ENCODE results near the gene BEGAIN. TPM values are rescaled to one million over a fixed set of nuclear protein-coding genes. Genes with fewer than 3 reads are reported as not detected.

BEGAIN gene
- total and polyA plus RNA-seq, 2 experiments from 2014 or later = 0.11 to 0.65 TPM

- no peak overlapping the region for H3K4me2 ChIP-seq (ENCODE audit: unreplicated experiment)
- H3K4me3 ChIP-seq = no peak overlapping the region
- H3F3A ChIP-seq (ENCODE audit: insufficient read depth) = no peaks in the 10 kb centered on the region
- 66 to 82% methylated on average over 5 to 10 of the region's 11 CpGs for WGBS, 2 experiments (ENCODE audit: low coverage in 1 of 2, low lambda C conversion rate in 2 of 2, missing lambda C conversion rate in 2 of 2)
- in situ Hi-C loops (cut with MboI) = no loop called here
- no peaks in the 10 kb centered on the region for H3K27me3 ChIP-seq (replicated peaks; ENCODE audit: insufficient read depth)
- TF ChIP-seq EZH2 (IDR thresholded peaks at IDR 0.05; ENCODE audit: insufficient read depth, poor library complexity, severe bottlenecking) = no peak
- TF ChIP-seq EZH2phosphoT487 (IDR thresholded peaks at IDR 0.05; ENCODE audit: insufficient read depth, low read depth) = no peak
- H3K4me1 ChIP-seq (ENCODE audit: insufficient read depth) = no peaks in the 10 kb centered on the region
- DNase-seq = no peak
- H3K9me3 ChIP-seq (ENCODE audit: low read depth) = no peaks in the 10 kb centered on the region
- H2AFZ ChIP-seq = no peak overlapping the region
- no peaks in the 10 kb centered on the region for H4K20me1 ChIP-seq (ENCODE audit: insufficient read depth)
- no peak overlapping the region for H3K27ac ChIP-seq
- H3K9ac ChIP-seq = no peak overlapping the region
- no peaks in the 10 kb centered on the region for H3K9me2 ChIP-seq (ENCODE audit: insufficient read depth)
- H3K79me2 ChIP-seq (ENCODE audit: insufficient read depth) = no peaks in the 10 kb centered on the region
- no peaks in the 10 kb centered on the region for H3K36me3 ChIP-seq (ENCODE audit: low read depth)
These were observed 36.2 kb downstream of the BEGAIN start for GRCh38 chr14:100551056-100551455.

GRCh38 chr14:100549834-100550625 lies 37.2 kb downstream of the BEGAIN start:
- Histone ChIP-seq H3K4me3 (no peak overlapping the region), H3K79me2 (ENCODE audit: insufficient read depth) (no peaks in the 10 kb centered on the region), H3K4me1 (ENCODE audit: insufficient read depth) (no peaks in the 10 kb centered on the region), H3K9me3 (ENCODE audit: low read depth) (no peaks in the 10 kb centered on the region), H3K9ac (no peak overlapping the region), H3K27me3 (replicated peaks; ENCODE audit: insufficient read depth) (no peaks in the 10 kb centered on the region), H3F3A (ENCODE audit: insufficient read depth) (no peaks in the 10 kb centered on the region), H3K27ac (no peak overlapping the region), H4K20me1 (ENCODE audit: insufficient read depth) (no peaks in the 10 kb centered on the region), H3K9me2 (ENCODE audit: insufficient read depth) (no peaks in the 10 kb centered on the region), H3K4me2 (ENCODE audit: unreplicated experiment) (no peak overlapping the region), H3K36me3 (ENCODE audit: low read depth) (no peaks in the 10 kb centered on the region), H2AFZ (no peak overlapping the region)
- TF ChIP-seq EZH2 (IDR thresholded peaks at IDR 0.05; ENCODE audit: insufficient read depth, poor library complexity, severe bottlenecking) = no peak
- TF ChIP-seq EZH2phosphoT487 (IDR thresholded peaks at IDR 0.05; ENCODE audit: insufficient read depth, low read depth) = no peak
- peak; percentile 36 for DNase-seq
- 41 to 55% methylated on average over 25 to 27 of the region's 29 CpGs for WGBS, 2 experiments (ENCODE audit: low coverage in 1 of 2, low lambda C conversion rate in 2 of 2, missing lambda C conversion rate in 2 of 2)
- in situ Hi-C loops (cut with MboI) = no loop called here

- WGBS, 2 experiments (ENCODE audit: low coverage in 1 of 2, low lambda C conversion rate in 2 of 2, missing lambda C conversion rate in 2 of 2) = 56 to 57% methylated on average over 8 to 15 of the region's 15 CpGs
- no peaks in the 10 kb centered on the region for H3K9me2 ChIP-seq (ENCODE audit: insufficient read depth)
- H3K4me2 ChIP-seq (ENCODE audit: unreplicated experiment) = no peak overlapping the region
- H3K9me3 ChIP-seq (ENCODE audit: low read depth) = no peaks in the 10 kb centered on the region
- no peaks in the 10 kb centered on the region for H3K36me3 ChIP-seq (ENCODE audit: low read depth)
- no peaks in the 10 kb centered on the region for H3K4me1 ChIP-seq (ENCODE audit: insufficient read depth)
- DNase-seq = no peak
- no peaks in the 10 kb centered on the region for H3K27me3 ChIP-seq (replicated peaks; ENCODE audit: insufficient read depth)
- H3K79me2 ChIP-seq (ENCODE audit: insufficient read depth) = no peaks in the 10 kb centered on the region
- no peak for TF ChIP-seq EZH2 (IDR thresholded peaks at IDR 0.05; ENCODE audit: insufficient read depth, poor library complexity, severe bottlenecking)
- TF ChIP-seq EZH2phosphoT487 (IDR thresholded peaks at IDR 0.05; ENCODE audit: insufficient read depth, low read depth) = no peak
- no peak overlapping the region for H3K27ac ChIP-seq
- H3K9ac ChIP-seq = no peak overlapping the region
- no peaks in the 10 kb centered on the region for H4K20me1 ChIP-seq (ENCODE audit: insufficient read depth)
- H3K4me3 ChIP-seq = no peak overlapping the region
- H3F3A ChIP-seq (ENCODE audit: insufficient read depth) = no peaks in the 10 kb centered on the region
- no peak overlapping the region for H2AFZ ChIP-seq
- in situ Hi-C loops (cut with MboI) = no loop called here
These were observed 38.3 kb downstream of the BEGAIN start for GRCh38 chr14:100548939-100549338.

- Histone ChIP-seq H3K9ac (no peak overlapping the region), H3K27me3 (replicated peaks; ENCODE audit: insufficient read depth) (no peaks in the 10 kb centered on the region), H3K9me3 (ENCODE audit: low read depth) (no peaks in the 10 kb centered on the region), H2AFZ (no peak overlapping the region), H3K79me2 (ENCODE audit: insufficient read depth) (no peaks in the 10 kb centered on the region), H3K36me3 (ENCODE audit: low read depth) (no peaks in the 10 kb centered on the region), H3F3A (ENCODE audit: insufficient read depth) (no peaks in the 10 kb centered on the region), H3K27ac (no peak overlapping the region), H3K4me2 (ENCODE audit: unreplicated experiment) (no peak overlapping the region), H3K4me3 (no peak overlapping the region), H3K9me2 (ENCODE audit: insufficient read depth) (no peaks in the 10 kb centered on the region), H3K4me1 (ENCODE audit: insufficient read depth) (no peaks in the 10 kb centered on the region), H4K20me1 (ENCODE audit: insufficient read depth) (no peaks in the 10 kb centered on the region)
- TF ChIP-seq EZH2 (IDR thresholded peaks at IDR 0.05; ENCODE audit: insufficient read depth, poor library complexity, severe bottlenecking) (no peak), EZH2phosphoT487 (IDR thresholded peaks at IDR 0.05; ENCODE audit: insufficient read depth, low read depth) (no peak)
- 44 to 45% methylated on average over 4 to 5 of the region's 5 CpGs for WGBS, 2 experiments (ENCODE audit: low coverage in 1 of 2, low lambda C conversion rate in 2 of 2, missing lambda C conversion rate in 2 of 2)
- in situ Hi-C loops (cut with MboI) = no loop called here
- no peak for DNase-seq
These were observed 38.9 kb downstream of the BEGAIN start for GRCh38 chr14:100548295-100548655.

Measured in GM23248 (cell line).